Measurements from ENCODE around the gene MAST4. TPM values are rescaled to one million over a fixed set of nuclear protein-coding genes. Genes with fewer than 3 reads are reported as not detected.

Gene MAST4
- polyA plus RNA-seq, 1 donor (not counting 4 experiments of a cell fraction or from before 2014, with no cell fraction given) = 19.8 TPM

- H3K4me2 ChIP-seq (ENCODE audit: control insufficient read depth, extremely low read depth, insufficient read depth, low read depth, low read length) = no peak overlapping the region
- no peak overlapping the region for H3K4me3 ChIP-seq (ENCODE audit: control insufficient read depth in 2 of 3, extremely low read depth in 1 of 3, insufficient read depth in 2 of 3, low read depth in 1 of 3, low read length in 3 of 3)
- no peaks in the 10 kb centered on the region for H3K9me1 ChIP-seq (ENCODE audit: control insufficient read depth, extremely low read depth, insufficient read depth, low read length)
- H3K9me3 ChIP-seq (ENCODE audit: control insufficient read depth, low read depth, low read length) = no peaks in the 10 kb centered on the region
- no peaks in the 10 kb centered on the region for H3K27me3 ChIP-seq (ENCODE audit: control insufficient read depth, extremely low read depth, insufficient read depth, low read length)
- H3K79me2 ChIP-seq (ENCODE audit: control insufficient read depth, insufficient read depth, low read length) = no peaks in the 10 kb centered on the region
- dilution Hi-C loops (cut with MboI; ENCODE audit: extremely low pct_ligation_motif_present, low sequenced_read_pairs) = no loop called here
- TF ChIP-seq CTCF (optimal IDR thresholded peaks at IDR 0.05 in 1 of 3, IDR thresholded peaks at IDR 0.05 in 1 of 3, conservative IDR thresholded peaks at IDR 0.05 in 1 of 3; ENCODE audit: extremely low read depth in 1 of 3, insufficient read depth in 2 of 3, low read length in 3 of 3) (no peak), EZH2 (IDR thresholded peaks at IDR 0.05; ENCODE audit: low read length) (no peak)
- no peak overlapping the region for H2AFZ ChIP-seq (ENCODE audit: control insufficient read depth, low read length)
- no peaks in the 10 kb centered on the region for H3K4me1 ChIP-seq (ENCODE audit: control insufficient read depth, extremely low read depth, insufficient read depth, low read length)
- no peak overlapping the region for H3K9ac ChIP-seq (ENCODE audit: control insufficient read depth, extremely low read depth, insufficient read depth, low read length)
- FAIRE-seq (no peak), DNase-seq (ENCODE audit: low read depth, low spot score) (no peak)
- no peaks in the 10 kb centered on the region for H4K20me1 ChIP-seq (ENCODE audit: control insufficient read depth, extremely low read depth, insufficient read depth, low read length)
- H3K27ac ChIP-seq (ENCODE audit: control insufficient read depth, insufficient read depth, low read length) = no peak overlapping the region
- H3K36me3 ChIP-seq (ENCODE audit: control insufficient read depth in 2 of 2, extremely low read depth in 1 of 2, insufficient read depth in 2 of 2, low read length in 2 of 2) = no peaks in the 10 kb centered on the region
These were observed 351.3 kb downstream of the MAST4 start for GRCh38 chr5:66947458-66947857.

GRCh38 chr5:66949066-66949465 lies 352.9 kb downstream of the MAST4 start:
- Histone ChIP-seq H3K9me3 (ENCODE audit: control insufficient read depth, low read depth, low read length) (no peaks in the 10 kb centered on the region), H3K79me2 (ENCODE audit: control insufficient read depth, insufficient read depth, low read length) (no peaks in the 10 kb centered on the region), H3K27me3 (ENCODE audit: control insufficient read depth, extremely low read depth, insufficient read depth, low read length) (no peaks in the 10 kb centered on the region), H3K27ac (ENCODE audit: control insufficient read depth, insufficient read depth, low read length) (no peak overlapping the region), H3K9ac (ENCODE audit: control insufficient read depth, extremely low read depth, insufficient read depth, low read length) (no peak overlapping the region), H3K4me1 (ENCODE audit: control insufficient read depth, extremely low read depth, insufficient read depth, low read length) (no peaks in the 10 kb centered on the region), H3K9me1 (ENCODE audit: control insufficient read depth, extremely low read depth, insufficient read depth, low read length) (no peaks in the 10 kb centered on the region), H3K4me2 (ENCODE audit: control insufficient read depth, extremely low read depth, insufficient read depth, low read depth, low read length) (no peak overlapping the region), H3K36me3 (ENCODE audit: control insufficient read depth in 2 of 2, extremely low read depth in 1 of 2, insufficient read depth in 2 of 2, low read length in 2 of 2) (no peaks in the 10 kb centered on the region), H2AFZ (ENCODE audit: control insufficient read depth, low read length) (no peak overlapping the region), H4K20me1 (ENCODE audit: control insufficient read depth, extremely low read depth, insufficient read depth, low read length) (no peaks in the 10 kb centered on the region), H3K4me3 (ENCODE audit: control insufficient read depth in 2 of 3, extremely low read depth in 1 of 3, insufficient read depth in 2 of 3, low read depth in 1 of 3, low read length in 3 of 3) (no peak overlapping the region)
- FAIRE-seq (no peak), DNase-seq (ENCODE audit: low read depth, low spot score) (no peak)
- dilution Hi-C loops (cut with MboI; ENCODE audit: extremely low pct_ligation_motif_present, low sequenced_read_pairs) = no loop called here
- no peak for TF ChIP-seq EZH2 (IDR thresholded peaks at IDR 0.05; ENCODE audit: low read length)
- TF ChIP-seq CTCF (optimal IDR thresholded peaks at IDR 0.05 in 1 of 3, IDR thresholded peaks at IDR 0.05 in 1 of 3, conservative IDR thresholded peaks at IDR 0.05 in 1 of 3; ENCODE audit: extremely low read depth in 1 of 3, insufficient read depth in 2 of 3, low read length in 3 of 3) = no peak

All from keratinocyte (primary cell).